Erythroblast (primary cell): ENCODE measurements around the gene GBP5.
"Not testable (repeated sequence)": the region's sequence is repeated elsewhere in the genome, so short reads cannot be mapped to it uniquely, and the experiment has no call there.

Experiments
- DNase-seq, 2 experiments: peaks; one replicate each; lab custom pipeline; 2025; lab: John Stamatoyannopoulos, UW
- GATA1 ChIP-seq: IDR thresholded peaks from 2 replicates; pipeline ENCODE4 v1.6.1; 2011; ENCODE audit warnings: low read depth, mild to moderate bottlenecking, control low read depth, low read length, moderate library complexity
- POLR2A ChIP-seq: IDR thresholded peaks from 2 replicates; pipeline ENCODE4 v1.6.1; 2011; ENCODE audit warnings: mild to moderate bottlenecking, low read length

Gene GBP5

DNA sequence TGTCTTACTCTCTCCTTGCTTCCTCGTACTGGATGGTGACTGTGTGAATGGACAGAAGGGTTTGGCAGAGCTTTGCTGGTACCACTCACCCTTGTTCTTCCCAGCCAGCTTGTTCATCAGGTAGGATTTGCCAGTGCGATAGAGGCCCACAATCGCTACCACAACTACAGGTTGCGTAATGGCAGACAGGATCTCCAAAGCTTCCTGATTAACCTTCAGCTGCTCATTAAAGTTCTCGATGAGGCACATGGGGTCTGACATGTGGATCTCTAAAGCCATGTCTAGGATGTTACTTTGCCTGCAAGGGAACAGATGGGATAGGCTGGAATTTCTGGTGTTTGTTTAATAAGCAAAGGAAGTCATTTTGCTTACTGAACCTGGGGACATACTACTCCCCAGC is 3.4 kb downstream of the GBP5 start:
- DNase-seq: no peak
- TF ChIP-seq POLR2A: no peak
- no peak for TF ChIP-seq GATA1

DNA sequence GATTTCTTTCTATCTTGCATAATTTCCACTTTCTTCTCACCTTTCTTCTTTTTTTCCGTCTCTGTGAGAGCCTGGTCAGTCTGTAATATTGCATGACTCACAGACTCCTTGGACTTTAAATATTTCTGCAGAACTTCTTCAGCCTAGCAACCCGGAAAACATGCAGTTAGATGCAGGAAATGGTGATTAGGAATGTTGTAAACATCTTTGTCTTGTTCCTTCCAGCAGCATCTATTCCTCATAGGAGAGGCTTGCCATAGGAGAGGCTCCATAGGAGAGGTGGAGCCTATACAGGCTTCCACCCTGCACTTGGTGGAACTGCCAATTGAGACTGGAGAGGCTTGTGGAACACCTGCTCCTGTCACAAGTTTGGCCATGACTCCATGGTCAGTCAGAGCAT is 10.0 kb downstream of the GBP5 start:
- DNase-seq: no peak
- no peak for TF ChIP-seq GATA1
- no peak for TF ChIP-seq POLR2A

DNA sequence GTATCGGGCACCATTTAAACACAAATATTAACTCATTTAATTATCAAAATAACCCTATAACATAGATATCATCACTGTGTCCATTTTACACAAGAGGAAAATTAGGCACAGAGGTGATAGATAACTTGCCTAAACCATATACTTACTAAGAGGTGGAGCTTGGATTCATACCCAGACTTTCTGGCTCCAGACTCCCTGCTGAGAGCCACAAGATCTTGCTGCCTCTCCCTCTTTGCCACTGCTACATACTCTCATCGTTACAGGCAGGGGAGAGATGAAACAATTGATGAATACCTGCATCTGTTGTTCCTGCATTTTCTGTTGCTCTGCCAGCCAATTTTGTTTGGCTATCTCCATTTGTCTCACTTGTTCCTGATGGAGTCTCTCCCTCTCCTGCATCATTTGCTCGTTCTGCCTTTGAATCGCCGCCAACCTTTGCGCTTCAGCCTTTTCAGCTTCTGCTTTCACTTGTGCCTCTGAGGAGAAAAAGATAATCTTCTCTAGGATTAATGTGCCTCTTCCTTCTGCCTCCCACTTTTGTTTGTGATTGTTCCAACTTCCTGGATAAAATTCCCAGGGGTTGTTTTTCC is 10.6 kb downstream of the GBP5 start:
- TF ChIP-seq GATA1 (no peak), POLR2A (no peak)

DNA sequence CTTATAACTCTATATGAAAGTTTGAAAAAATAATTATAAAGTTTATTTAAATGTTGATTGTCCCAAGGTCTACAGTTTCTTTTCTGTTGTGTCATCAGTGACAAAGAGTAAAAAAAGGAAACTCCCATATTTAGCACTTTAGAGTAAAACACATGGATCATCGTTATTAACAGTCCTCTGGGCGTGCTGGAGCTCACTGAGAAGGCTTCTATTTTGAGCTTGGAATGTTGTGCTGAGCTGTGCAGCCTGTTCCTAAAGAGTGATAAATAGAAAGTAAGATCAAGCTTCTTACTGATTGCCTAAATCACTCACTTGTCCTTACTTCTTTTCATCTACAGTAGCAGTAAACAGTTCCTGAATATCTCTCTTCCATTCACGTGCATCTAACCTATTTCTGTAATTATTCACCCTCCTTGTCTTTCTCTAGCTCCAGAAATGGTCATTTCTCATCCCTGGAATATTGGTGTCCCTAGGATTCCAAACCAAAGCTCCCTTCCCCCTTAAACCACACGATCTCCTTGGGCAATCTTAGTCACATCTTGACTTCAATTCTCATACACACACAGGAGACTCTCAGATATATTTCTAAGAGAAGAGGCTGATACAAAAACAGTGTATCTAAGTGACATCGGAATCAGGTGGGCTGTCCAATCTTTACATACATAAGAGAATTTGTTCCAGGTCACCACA is 11.9 kb downstream of the GBP5 start:
- no peak for DNase-seq
- TF ChIP-seq GATA1: no peak
- TF ChIP-seq POLR2A: no peak

More for the DNA sequence above, 10.6 kb downstream of the GBP5 start:
- no peak for DNase-seq

DNA sequence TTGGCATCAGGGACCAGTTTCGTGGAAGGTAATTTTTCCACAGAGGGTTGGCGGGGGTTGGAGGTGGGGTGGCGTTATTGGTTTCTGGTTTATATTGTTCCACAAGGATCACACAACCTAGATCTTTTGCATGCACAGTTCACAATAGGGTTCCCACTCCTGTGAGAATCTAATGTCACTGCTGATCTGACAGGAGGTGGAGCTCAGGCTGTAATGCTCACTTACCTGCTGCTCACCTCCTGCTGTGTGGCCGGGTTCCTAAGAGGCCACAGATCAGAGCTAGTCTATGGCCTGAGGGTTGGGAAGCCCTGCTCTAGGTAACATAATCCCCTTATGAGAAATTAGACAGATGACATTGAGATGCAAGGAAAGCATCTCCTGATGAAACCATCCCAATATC is 12.6 kb downstream of the GBP5 start:
- TF ChIP-seq POLR2A: no peak
- no peak for TF ChIP-seq GATA1
- DNase-seq: no peak

DNA sequence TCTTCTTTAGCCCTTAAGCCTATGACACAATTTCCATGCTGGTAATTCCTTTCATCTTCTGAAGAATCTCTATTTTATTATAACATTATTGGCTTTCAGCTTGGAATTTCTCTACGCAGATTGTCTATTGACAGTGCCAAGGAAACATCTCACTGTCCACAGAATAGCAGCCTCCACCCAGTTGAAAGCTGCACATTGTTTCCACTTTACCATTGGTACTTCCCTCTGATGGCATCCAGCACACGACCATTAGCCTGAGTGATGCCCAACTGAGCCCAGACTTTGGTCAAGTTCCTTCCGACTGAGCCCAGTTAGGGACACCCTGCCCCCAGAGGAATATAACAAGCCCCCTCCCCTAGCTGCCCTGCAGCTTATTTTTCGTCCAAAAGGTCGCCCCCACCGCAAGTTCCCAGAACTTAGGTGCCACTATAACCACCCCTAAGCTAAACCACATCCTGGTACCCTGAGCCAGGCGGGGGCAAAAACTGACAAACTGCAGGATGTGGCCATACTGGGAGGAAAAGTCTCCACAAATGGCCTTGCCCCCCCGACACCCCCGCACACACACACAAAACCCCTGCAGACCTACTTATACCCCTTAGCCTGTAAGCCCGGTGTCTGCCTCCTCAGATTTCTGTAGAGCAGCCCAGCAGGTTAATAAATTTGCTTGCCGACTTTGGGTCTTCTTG is 13.2 kb downstream of the GBP5 start:
- DNase-seq: no peak
- TF ChIP-seq GATA1 (no peak), POLR2A (no peak)

DNA sequence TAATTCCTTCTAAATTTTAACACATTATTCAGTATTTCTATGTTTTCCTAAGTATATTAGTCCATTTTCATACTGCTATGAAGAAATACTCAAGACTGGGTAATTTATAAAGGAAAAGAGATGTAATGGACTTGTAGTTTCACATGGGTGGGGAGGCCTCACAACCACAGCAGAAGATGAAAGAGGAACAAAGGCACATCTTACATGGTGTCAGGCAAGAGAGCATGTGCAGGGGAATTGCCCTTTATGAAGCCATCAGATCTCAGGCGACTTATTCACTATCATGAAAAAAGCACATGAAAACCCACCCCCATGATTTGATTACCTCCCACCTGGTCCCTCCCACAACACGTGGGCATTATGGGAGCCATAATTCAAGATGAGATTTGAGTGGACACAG is 15.6 kb downstream of the GBP5 start:
- DNase-seq: no peak
- TF ChIP-seq GATA1 (no peak), POLR2A (no peak)

DNA sequence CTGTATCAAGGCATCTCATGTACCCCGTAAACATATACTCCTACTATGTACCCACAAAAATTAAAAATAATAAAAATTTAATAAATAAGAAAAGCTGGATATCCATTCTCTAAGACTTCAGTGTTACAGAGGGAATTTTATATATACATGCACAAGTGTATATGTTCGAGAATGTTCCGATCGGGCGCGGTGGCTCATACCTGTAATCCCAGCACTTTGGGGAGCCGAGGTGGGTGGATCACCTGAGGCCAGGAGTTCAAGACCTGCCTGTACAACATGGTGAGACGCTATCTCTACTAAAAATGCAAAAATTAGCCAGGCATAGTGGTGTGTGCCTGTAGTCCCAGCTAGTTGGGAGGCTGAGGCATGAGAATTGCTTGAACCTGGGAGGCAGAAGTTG is 17.1 kb downstream of the GBP5 start:
- not testable (repeated sequence) for DNase-seq

DNA sequence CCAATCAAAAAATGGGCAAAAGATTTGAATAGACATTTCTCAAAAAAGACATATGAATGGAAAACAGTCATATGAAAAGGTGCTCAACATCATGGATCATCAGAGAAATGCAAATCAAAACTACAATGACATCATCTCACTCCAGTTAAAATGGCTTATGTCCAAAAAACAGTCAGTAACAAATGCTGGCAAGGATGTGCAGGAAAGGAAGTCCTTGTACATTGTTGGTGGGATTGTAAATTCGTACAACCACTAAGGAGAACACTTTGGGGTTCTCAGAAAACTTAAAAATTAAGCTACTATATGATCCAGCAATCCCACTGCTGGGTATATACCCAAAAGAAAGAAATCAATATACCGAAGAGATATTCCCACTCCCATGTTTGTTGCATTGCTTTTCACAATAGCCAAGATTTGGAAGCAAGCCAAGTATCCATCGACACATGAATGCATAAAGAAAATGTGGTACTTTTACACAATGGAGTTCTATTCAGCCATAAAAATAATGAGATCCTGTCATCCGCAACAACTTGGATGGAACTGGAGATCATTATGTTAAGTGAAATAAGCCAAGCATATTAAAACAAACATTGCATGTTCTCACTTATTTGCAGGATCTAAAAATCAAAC is 17.9 kb downstream of the GBP5 start:
- TF ChIP-seq POLR2A: no peak
- no peak for TF ChIP-seq GATA1
- DNase-seq: no peak

DNA sequence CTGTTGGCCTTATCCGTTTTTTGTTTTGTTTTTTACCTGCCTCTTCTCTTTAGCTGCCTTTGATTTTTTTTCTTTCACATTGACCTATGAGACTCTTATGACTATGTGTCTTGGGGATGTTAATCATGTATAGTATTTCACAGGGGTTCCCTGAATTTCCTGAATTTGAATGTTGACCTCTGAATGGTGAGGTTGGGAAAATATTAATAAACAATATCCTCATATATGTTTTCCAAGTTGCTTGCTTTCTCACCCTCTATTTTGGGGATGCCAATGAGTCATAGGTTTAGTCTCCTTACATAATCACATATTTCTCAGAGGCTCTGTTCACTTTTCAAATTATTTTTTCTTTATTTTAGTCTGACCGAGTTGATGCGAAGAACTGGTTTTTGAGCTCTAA is 29.6 kb downstream of the GBP5 start:
- no peak for DNase-seq
- TF ChIP-seq GATA1 (no peak), POLR2A (no peak)
